Esophagus squamous epithelium (tissue), 5 donors: Measurements from ENCODE around the gene CAP2. TPM values are rescaled to one million over a fixed set of nuclear protein-coding genes. Genes with fewer than 3 reads are reported as not detected.

ENCODE experiments used
- DNase-seq: peaks from one replicate; lab custom pipeline; 2025; lab: John Stamatoyannopoulos, UW
- H3K27ac ChIP-seq, 4 donors: fragments of 200-600 bp; sonication (generic); one replicate each; pipeline ENCODE4 v1.5.1; 2016 to 2019; ENCODE audit warnings: mild to moderate bottlenecking in 1 of 4
- H3K27me3 ChIP-seq, 4 donors: fragments of 200-600 bp; sonication (generic); 1 replicate in 3 of 4; 2 replicates in 1 of 4; pipeline versions ENCODE4 v1.5.1 to v1.6.0; 2017 to 2021; ENCODE audit warnings: antibody characterized with exemption in 1 of 4
- H3K36me3 ChIP-seq, 3 donors: fragments of 200-600 bp; sonication (generic); one replicate each; pipeline ENCODE4 v1.5.1; 2016 to 2019
- H3K4me1 ChIP-seq, 3 donors: fragments of 200-600 bp; sonication (generic); one replicate each; pipeline ENCODE4 v1.5.1; 2017 to 2019
- H3K4me3 ChIP-seq, 4 donors: fragments of 200-600 bp; sonication (generic); 1 replicate in 3 of 4; 2 replicates in 1 of 4; pipeline ENCODE4 v1.5.1; 2016 to 2019; ENCODE audit warnings: mild to moderate bottlenecking in 2 of 4, moderate library complexity in 1 of 4
- H3K9me3 ChIP-seq, 3 donors: fragments of 200-600 bp; sonication (generic); one replicate each; pipeline ENCODE4 v1.5.1; 2016 to 2019
- CTCF ChIP-seq, 6 experiments: fragments of 450-650 bp in 4 of 6; fragments of 200-600 bp in 2 of 6; sonication (generic) in 2 of 6; IDR thresholded peaks; one replicate each; pipeline ENCODE4 v1.5.1; 2016 to 2019; ENCODE audit warnings: antibody characterized with exemption in 6 of 6, mild to moderate bottlenecking in 4 of 6, moderate library complexity in 4 of 6
- POLR2A ChIP-seq, 4 donors: fragments of 450-650 bp; IDR thresholded peaks; one replicate each; pipeline ENCODE4 v1.6.1; 2017; ENCODE audit warnings: antibody characterized with exemption in 4 of 4, mild to moderate bottlenecking in 4 of 4, moderate library complexity in 3 of 4
- WGBS, 2 donors: methylation state at CpG; one replicate each; pipeline ENCODE4 v1.1.5; 2018; 5-methylcytosine and 5-hydroxymethylcytosine counted together
- intact Hi-C: fragments of 100-400 bp; cut with DNase I; formaldehyde crosslinking; loops from one replicate; pipeline ENCODE4 v1.15.0; 2022
- total RNA-seq, 4 donors: library from RNA; depleted of rRNA; stranded (reverse); fragments of >200 nt; gene quantifications; one replicate each; pipeline ENCODE4 v1.1.0, GENCODE V29; 2016
- donor health status: DM: yes; HTN: yes; CAD: no.

The CAP2 gene
- total RNA-seq, 4 donors from 2014 or later, result 2.0 to 5.5 (median 2.7) TPM

GRCh38 chr6:17501982-17502704, 108.7 kb downstream of the CAP2 start:
- no peak overlapping the region for H3K27ac ChIP-seq
- H3K4me1 ChIP-seq, result no peaks in the 10 kb centered on the region
- no peak overlapping the region for H3K4me3 ChIP-seq
- H3K27me3 ChIP-seq, result no peaks in the 10 kb centered on the region
- intact Hi-C loops, result no loop called here
- no peaks in the 10 kb centered on the region for H3K36me3 ChIP-seq
- TF ChIP-seq CTCF (IDR thresholded peaks at IDR 0.05) (no peak), POLR2A (IDR thresholded peaks at IDR 0.05) (no peak)
- 74 to 91% methylated on average over 3 of the region's 3 CpGs for WGBS, 2 donors
- no peak for DNase-seq
- H3K9me3 ChIP-seq, result no peaks in the 10 kb centered on the region

DNA sequence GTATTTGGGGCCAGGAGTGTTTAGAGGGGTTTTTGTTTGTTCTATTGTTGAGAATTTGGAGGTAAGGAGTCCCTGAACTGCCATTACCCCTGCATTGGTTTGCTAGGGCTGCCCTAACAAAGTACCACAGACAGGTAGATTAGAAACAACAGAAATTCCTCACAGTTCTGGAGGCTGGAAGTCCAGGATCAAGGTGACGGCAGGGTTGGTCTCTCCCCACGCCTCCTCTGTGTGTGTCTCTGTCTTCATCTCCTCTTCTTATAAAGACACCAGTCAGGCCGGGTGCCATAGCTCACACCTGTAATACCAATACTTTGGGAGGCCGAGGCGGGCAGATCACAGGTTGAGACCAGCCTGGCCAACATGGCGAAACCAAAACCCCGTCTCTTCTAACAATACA, 109.7 kb downstream of the CAP2 start:
- H3K27me3 ChIP-seq, result no peaks in the 10 kb centered on the region
- no peaks in the 10 kb centered on the region for H3K9me3 ChIP-seq
- intact Hi-C loops, result no loop called here
- 90 to 100% methylated on average over 2 to 7 of the region's 7 CpGs for WGBS, 2 donors
- no peak overlapping the region for H3K4me3 ChIP-seq
- no peak overlapping the region for H3K27ac ChIP-seq
- TF ChIP-seq CTCF (IDR thresholded peaks at IDR 0.05) (no peak), POLR2A (IDR thresholded peaks at IDR 0.05) (no peak)
- no peaks in the 10 kb centered on the region for H3K4me1 ChIP-seq
- no peak for DNase-seq
- H3K36me3 ChIP-seq, result no peaks in the 10 kb centered on the region

DNA sequence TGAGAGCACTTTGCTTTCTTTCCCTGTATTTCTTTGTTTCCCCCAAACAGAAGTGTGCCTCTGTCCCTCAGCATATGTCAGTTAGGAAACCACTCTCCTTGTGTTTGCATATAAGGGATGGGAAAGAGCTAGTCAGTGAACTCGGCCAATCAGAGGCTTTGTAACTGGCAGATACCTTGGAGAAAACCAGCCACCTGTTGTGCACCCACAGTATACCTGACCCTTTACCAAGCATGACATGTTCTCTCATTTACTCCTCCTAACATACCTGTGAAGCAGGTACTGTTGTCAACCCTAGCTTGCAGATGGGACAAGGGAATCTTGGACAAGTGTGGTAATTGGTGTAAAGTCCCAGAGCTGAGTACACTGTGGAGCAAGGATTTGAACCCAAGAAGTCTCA, 110.6 kb downstream of the CAP2 start:
- no peak overlapping the region for H3K27ac ChIP-seq
- no peak for DNase-seq
- intact Hi-C loops, result no loop called here
- H3K36me3 ChIP-seq, result no peaks in the 10 kb centered on the region
- no peak overlapping the region for H3K4me3 ChIP-seq
- H3K9me3 ChIP-seq, result no peaks in the 10 kb centered on the region
- TF ChIP-seq CTCF (IDR thresholded peaks at IDR 0.05) (no peak), POLR2A (IDR thresholded peaks at IDR 0.05) (no peak)
- no peaks in the 10 kb centered on the region for H3K27me3 ChIP-seq
- 58 to 91% methylated on average over 1 of the region's 1 CpG for WGBS, 2 donors
- H3K4me1 ChIP-seq, result no peaks in the 10 kb centered on the region

DNA sequence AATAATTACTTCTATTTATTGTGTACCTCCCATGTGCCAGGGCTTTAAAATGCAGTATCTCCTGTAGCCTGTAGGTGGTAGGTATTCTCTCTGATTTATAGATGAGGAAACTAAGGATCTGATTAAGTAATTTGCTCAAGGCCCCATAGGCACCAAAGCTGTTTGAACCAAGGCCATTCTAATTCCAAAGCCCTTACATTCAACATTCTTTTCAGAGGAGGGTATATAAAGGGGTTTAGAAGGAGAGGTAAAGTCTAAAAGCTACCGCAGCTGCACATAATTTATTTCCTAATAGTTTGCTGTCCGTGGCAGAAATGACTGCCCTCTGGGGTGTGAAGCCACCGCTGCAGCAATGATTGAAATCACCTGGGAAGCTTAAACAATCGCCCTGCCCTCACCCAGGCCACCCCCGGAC, 111.7 kb downstream of the CAP2 start:
- Histone ChIP-seq H3K36me3 (no peaks in the 10 kb centered on the region), H3K9me3 (no peaks in the 10 kb centered on the region), H3K4me3 (no peak overlapping the region), H3K27me3 (no peaks in the 10 kb centered on the region), H3K4me1 (no peaks in the 10 kb centered on the region), H3K27ac (no peak overlapping the region)
- TF ChIP-seq POLR2A (IDR thresholded peaks at IDR 0.05) (no peak), CTCF (IDR thresholded peaks at IDR 0.05) (peak in 4 of 6 experiments; percentile 21 to 48 (median 29))
- intact Hi-C loops, result no loop called here
- DNase-seq, result no peak
- 64 to 87% methylated on average over 5 of the region's 5 CpGs for WGBS, 2 donors

GRCh38 chr6:17505767-17506280, 112.4 kb downstream of the CAP2 start:
- H3K4me3 ChIP-seq, result no peak overlapping the region
- H3K4me1 ChIP-seq, result no peaks in the 10 kb centered on the region
- H3K36me3 ChIP-seq, result no peaks in the 10 kb centered on the region
- no peak overlapping the region for H3K27ac ChIP-seq
- 76 to 90% methylated on average over 2 to 5 of the region's 5 CpGs for WGBS, 2 donors
- TF ChIP-seq CTCF (IDR thresholded peaks at IDR 0.05), result no peak
- TF ChIP-seq POLR2A (IDR thresholded peaks at IDR 0.05), result no peak
- no peaks in the 10 kb centered on the region for H3K27me3 ChIP-seq
- intact Hi-C loops, result no loop called here
- DNase-seq, result no peak
- no peaks in the 10 kb centered on the region for H3K9me3 ChIP-seq
